K562 (cell line): ENCODE data around the gene SCGB1D4. TPM values are rescaled to one million over a fixed set of nuclear protein-coding genes. Genes with fewer than 3 reads are reported as not detected.
A peak's percentile ranks its signal among the peaks of the same experiment; 100 is the strongest.

Source experiments
- ATAC-seq: fragments of 200-7000 bp; cut with Tn5 transposase; 3 replicates; pipeline ENCODE4 v1.9.1; 2020; ENCODE audit warnings: moderate library complexity
- BruUV-seq: library from RNA; stranded (reverse); fragments of 400-500 nt; replicated peaks from 2 replicates; lab custom pipeline; 2021; lab: Mats Ljungman, UMichigan
- CTCF ChIA-PET: fragments of 300-600 bp; formaldehyde crosslinking; extraction: SDS; loops from one replicate; lab custom pipeline; 2021; ENCODE audit warnings: low intra/inter-chr PET ratio; lab: Yijun Ruan, JAX
- POLR2A ChIA-PET: fragments of 300-600, 350-650 bp; sonication (Branson Sonifier 250); formaldehyde crosslinking; extraction: SDS; loops from one replicate; lab custom pipeline; 2021; ENCODE audit warnings: antibody characterized with exemption, inconsistent platforms; lab: Yijun Ruan, JAX
- DNase-seq, 4 experiments: peaks; one replicate each; pipeline versions ENCODE4 v3.0.0 to v3.0.0-alpha.2; 2011 to 2018; ENCODE audit warnings: low spot score in 3 of 4, mixed read lengths in 3 of 4; ENCODE audit errors: extremely low read depth in 1 of 4
- FAIRE-seq: peaks from 2 replicates; lab custom pipeline; 2011; peaks lifted over from hg19 to GRCh38; lab: Jason Lieb, UNC
- H2AFZ ChIP-seq: 2 replicates; pipeline ENCODE4 v1.6.0; 2011; ENCODE audit warnings: low read depth, low read length, control low read depth, inconsistent platforms
- H3K27ac ChIP-seq: fragments of 200-600 bp; 3 replicates; pipeline ENCODE4 v1.8.0; 2011; ENCODE audit warnings: low read depth, mild to moderate bottlenecking, control low read depth, inconsistent platforms, low read length, moderate library complexity, mixed read lengths; ENCODE audit errors: extremely low read depth
- H3K27me3 ChIP-seq, 2 experiments: fragments of 300-600 bp in 1 of 2; 2 replicates in 1 of 2; 3 replicates in 1 of 2; pipeline versions ENCODE4 v1.6.0 to v1.8.0; 2011; ENCODE audit warnings: inconsistent platforms in 2 of 2, low read length in 2 of 2, mild to moderate bottlenecking in 1 of 2, mixed read lengths in 1 of 2, moderate library complexity in 1 of 2; ENCODE audit not compliant: control insufficient read depth in 2 of 2, insufficient read depth in 2 of 2
- H3K36me3 ChIP-seq: fragments of 300-600 bp; 3 replicates; pipeline ENCODE4 v1.8.0; 2011; ENCODE audit warnings: mild to moderate bottlenecking, low read length, inconsistent platforms; ENCODE audit not compliant: control insufficient read depth, insufficient read depth
- H3K4me1 ChIP-seq, 2 experiments: fragments of 200-600 bp in 1 of 2; replicated peaks in 1 of 2; 2 replicates in 1 of 2; 3 replicates in 1 of 2; pipeline versions ENCODE4 v1.5.1 to v1.8.0; 2011; ENCODE audit warnings: inconsistent platforms in 2 of 2, low read length in 2 of 2, mild to moderate bottlenecking in 1 of 2, mixed read lengths in 1 of 2, moderate library complexity in 1 of 2; ENCODE audit not compliant: control insufficient read depth in 2 of 2, insufficient read depth in 2 of 2
- H3K4me2 ChIP-seq: 2 replicates; pipeline ENCODE4 v1.6.1; 2011; ENCODE audit warnings: low read length, control low read depth, inconsistent platforms, mixed read lengths; ENCODE audit not compliant: insufficient read depth
- H3K4me3 ChIP-seq: fragments of 200-600 bp; sonication (generic), shearing (Covaris generic); 2 replicates; pipeline ENCODE4 v1.5.1; 2016; ENCODE audit warnings: control low read depth, inconsistent platforms
- H3K79me2 ChIP-seq: fragments of 200-600 bp; 3 replicates; pipeline ENCODE4 v1.8.0; 2011; ENCODE audit warnings: low read length, inconsistent platforms; ENCODE audit not compliant: control insufficient read depth, insufficient read depth
- H3K9ac ChIP-seq, 2 experiments: 2 replicates each; pipeline versions ENCODE4 v1.6.0 to v1.6.1; 2011; ENCODE audit warnings: low read depth in 2 of 2, low read length in 2 of 2, control low read depth in 1 of 2, inconsistent platforms in 1 of 2, mild to moderate bottlenecking in 1 of 2, mixed read lengths in 1 of 2; ENCODE audit not compliant: insufficient read depth in 1 of 2
- H3K9me1 ChIP-seq: one replicate; pipeline ENCODE4 v1.6.0; 2011; ENCODE audit warnings: inconsistent platforms, mild to moderate bottlenecking, low read length, moderate library complexity; ENCODE audit not compliant: control insufficient read depth, insufficient read depth
- H3K9me3 ChIP-seq: replicated peaks from 2 replicates; pipeline ENCODE4 v1.5.1; 2011; ENCODE audit warnings: low read depth, low read length, inconsistent platforms; ENCODE audit not compliant: control insufficient read depth, insufficient read depth
- H4K20me1 ChIP-seq: replicated peaks from 2 replicates; pipeline ENCODE4 v1.6.1; 2011; ENCODE audit warnings: low read length, inconsistent platforms, mixed read lengths; ENCODE audit not compliant: control insufficient read depth, insufficient read depth
- KLF13 ChIP-seq: fragments of 450-650 bp; IDR thresholded peaks from 2 replicates; pipeline ENCODE4 v1.6.1; 2016; ENCODE audit warnings: missing genetic modification characterization, low read depth, mild to moderate bottlenecking, missing compliant biosample characterization, moderate library complexity, borderline replicate concordance
- MEIS2 ChIP-seq: fragments of 450-650 bp; IDR thresholded peaks from 2 replicates; pipeline ENCODE4 v1.6.1; 2014; ENCODE audit warnings: mild to moderate bottlenecking; ENCODE audit not compliant: partially characterized antibody
- WGBS: fragments of 100-300 bp; shearing (Covaris generic); methylation state at CpG from one replicate; pipeline ENCODE4 v1.1.6; 2016; ENCODE audit warnings: low coverage, mixed read lengths; ENCODE audit not compliant: insufficient coverage; ENCODE audit errors: missing lambda C conversion rate; 5-methylcytosine and 5-hydroxymethylcytosine counted together
- in situ Hi-C: fragments of 300-500 bp; cut with MboI; formaldehyde crosslinking; loops from 4 replicates; pipeline ENCODE4 v1.15.0; 2018; ENCODE audit warnings: inconsistent platforms, mixed read lengths
- intact Hi-C: fragments of 100-400 bp; cut with micrococcal nuclease; formaldehyde crosslinking; loops from 2 replicates; pipeline ENCODE4 v1.14.2; 2022
- polyA plus RNA-seq, 8 experiments: library from polyadenylated mRNA; depleted of rRNA in 4 of 8; stranded (reverse) in 5 of 8; unstranded in 3 of 8; fragments of >200 nt; fragmentation: Nextera tagmentation in 2 of 8; fragmentation: Illumina TruSeq in 1 of 8; extraction: Ambion mirVana in 2 of 8; extraction: Trizol in 1 of 8; gene quantifications; 2 replicates each; pipeline versions ENCODE4 v1.2.1 to v1.2.3, GENCODE V29; 2011 to 2014; ENCODE audit warnings: inconsistent platforms in 1 of 8, missing spikeins in 1 of 8
- total RNA-seq, 7 experiments: library from RNA; depleted of rRNA in 6 of 7; stranded (reverse); fragments of >200 nt in 6 of 7; fragmentation: Illumina TruSeq in 2 of 7; extraction: Trizol in 2 of 7; gene quantifications; 2 replicates each; pipeline versions ENCODE4 v1.2.1 to v1.2.3, GENCODE V29; 2011 to 2021; ENCODE audit warnings: low replicate concordance in 1 of 7
- TF ChIP-seq, protein P1 (sequence below), 2 experiments: IDR thresholded peaks in 1 of 2; conservative IDR thresholded peaks in 1 of 2; 2 replicates each; pipeline ENCODE4 v1.6.1; 2016; ENCODE audit warnings: low read depth in 2 of 2, mild to moderate bottlenecking in 1 of 2, missing compliant biosample characterization in 1 of 2, missing genetic modification characterization in 1 of 2, moderate library complexity in 1 of 2
- TF ChIP-seq, protein P2 (sequence below): sonication (generic); IDR thresholded peaks from 2 replicates; pipeline ENCODE4 v1.6.1; 2016

SCGB1D4 gene
- total and polyA plus RNA-seq, 9 of the 15 experiments (the other 6 are each of a cell fraction or from before 2014, with no cell fraction given), result not detected

DNA sequence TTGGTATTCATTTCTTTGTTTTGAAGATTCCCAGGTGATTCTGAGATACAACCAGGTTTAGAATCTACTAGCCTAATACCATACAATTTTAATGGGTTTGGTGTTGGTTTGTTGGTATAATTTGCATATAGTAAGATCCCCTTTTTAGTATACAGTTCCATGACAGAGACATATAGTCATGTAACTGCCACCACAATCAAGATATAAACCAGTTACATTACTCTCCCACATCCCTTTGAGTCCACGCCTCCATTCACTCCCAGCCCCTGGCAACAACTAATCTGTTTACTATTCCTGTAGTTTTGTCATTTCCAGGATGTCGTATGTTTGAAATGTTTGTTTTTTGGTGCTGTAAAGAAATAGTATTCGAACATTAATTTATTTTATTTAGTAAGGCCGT is 42.7 kb upstream of the SCGB1D4 start:
- H3K4me3 ChIP-seq, result no peak overlapping the region
- no peak for DNase-seq
- no TSS peak for BruUV-seq
- no peaks in the 10 kb centered on the region for H4K20me1 ChIP-seq
- 0 out of 3 replicates have a peak, but pooled peaks cover 2% of the 10 kb centered on the region for H3K79me2 ChIP-seq
- H3K27me3 ChIP-seq, result no peaks in the 10 kb centered on the region
- ChIA-PET POLR2A (no interaction called here), CTCF (interaction anchor here (0.7 kb wide), 1 partner anchor 23 kb away, joined by 3 read pairs; no protein-coding TSS in a partner anchor)
- no peak for FAIRE-seq
- no peaks in the 10 kb centered on the region for H3K9me3 ChIP-seq
- H2AFZ ChIP-seq, result no peak overlapping the region
- peaks cover 6 to 21% of the 10 kb centered on the region in 2 experiments; a peak in 4 of 5 replicates for H3K4me1 ChIP-seq
- ATAC-seq, result no peak
- 40% methylated on average over 4 of the region's 4 CpGs for WGBS
- no peak overlapping the region for H3K9ac ChIP-seq
- no peak overlapping the region for H3K27ac ChIP-seq
- TF ChIP-seq, protein P1, sequence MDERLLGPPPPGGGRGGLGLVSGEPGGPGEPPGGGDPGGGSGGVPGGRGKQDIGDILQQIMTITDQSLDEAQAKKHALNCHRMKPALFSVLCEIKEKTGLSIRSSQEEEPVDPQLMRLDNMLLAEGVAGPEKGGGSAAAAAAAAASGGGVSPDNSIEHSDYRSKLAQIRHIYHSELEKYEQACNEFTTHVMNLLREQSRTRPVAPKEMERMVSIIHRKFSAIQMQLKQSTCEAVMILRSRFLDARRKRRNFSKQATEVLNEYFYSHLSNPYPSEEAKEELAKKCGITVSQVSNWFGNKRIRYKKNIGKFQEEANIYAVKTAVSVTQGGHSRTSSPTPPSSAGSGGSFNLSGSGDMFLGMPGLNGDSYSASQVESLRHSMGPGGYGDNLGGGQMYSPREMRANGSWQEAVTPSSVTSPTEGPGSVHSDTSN (CRISPR knock-in tag; IDR thresholded peaks at IDR 0.05; ENCODE audit: low read depth), result no peak
- TF ChIP-seq, protein P1 (tag; conservative IDR thresholded peaks at IDR 0.05; ENCODE audit: low read depth), result 0 out of 2 replicates have a peak, but pooled peaks have one; percentile 15
- TF ChIP-seq KLF13 (tag) (no peak), MEIS2 (peak; percentile 15)
- TF ChIP-seq, protein P2, sequence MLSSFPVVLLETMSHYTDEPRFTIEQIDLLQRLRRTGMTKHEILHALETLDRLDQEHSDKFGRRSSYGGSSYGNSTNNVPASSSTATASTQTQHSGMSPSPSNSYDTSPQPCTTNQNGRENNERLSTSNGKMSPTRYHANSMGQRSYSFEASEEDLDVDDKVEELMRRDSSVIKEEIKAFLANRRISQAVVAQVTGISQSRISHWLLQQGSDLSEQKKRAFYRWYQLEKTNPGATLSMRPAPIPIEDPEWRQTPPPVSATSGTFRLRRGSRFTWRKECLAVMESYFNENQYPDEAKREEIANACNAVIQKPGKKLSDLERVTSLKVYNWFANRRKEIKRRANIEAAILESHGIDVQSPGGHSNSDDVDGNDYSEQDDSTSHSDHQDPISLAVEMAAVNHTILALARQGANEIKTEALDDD, result 0 out of 2 replicates have a peak, but pooled peaks have one; percentile 39
- TF ChIP-seq, all 486 proteins: peak for 3
- H3K36me3 ChIP-seq, result peaks cover 3% of the 10 kb centered on the region; the same call in 1 of the 3 replicates
- H3K9me1 ChIP-seq, result no peaks in the 10 kb centered on the region
- in situ Hi-C loops, result no loop called here
- intact Hi-C loops, result no loop called here
- no peak overlapping the region for H3K4me2 ChIP-seq
